Uterus (tissue), 4 donors: Measurements from ENCODE around the gene LCMT1. TPM values are rescaled to one million over a fixed set of nuclear protein-coding genes. Genes with fewer than 3 reads are reported as not detected.

Experiments used
- DNase-seq, 2 donors: peaks; one replicate each; pipeline ENCODE4 v3.0.0-alpha.2; 2019 to 2020
- H3K27ac ChIP-seq, 2 donors: fragments of 200-600 bp; sonication (generic); 1 replicate in 1 of 2; 2 replicates in 1 of 2; pipeline ENCODE4 v1.5.1; 2016 to 2018
- H3K27me3 ChIP-seq, 2 donors: fragments of 200-600 bp; sonication (generic); one replicate each; pipeline ENCODE4 v1.5.1; 2018 to 2019; ENCODE audit warnings: control low read depth in 1 of 2
- H3K36me3 ChIP-seq, 2 donors: fragments of 200-600 bp; sonication (generic); one replicate each; pipeline ENCODE4 v1.5.1; 2019; ENCODE audit warnings: control low read depth in 1 of 2
- H3K4me1 ChIP-seq, 2 donors: fragments of 200-600 bp; sonication (generic); one replicate each; pipeline ENCODE4 v1.5.1; 2018 to 2019; ENCODE audit warnings: control low read depth in 1 of 2
- H3K4me3 ChIP-seq, 2 donors: fragments of 200-600 bp; sonication (generic); 1 replicate in 1 of 2; 2 replicates in 1 of 2; pipeline ENCODE4 v1.5.1; 2018 to 2019; ENCODE audit warnings: mild to moderate bottlenecking in 1 of 2
- H3K9me3 ChIP-seq, 2 donors: fragments of 200-600 bp; sonication (generic); one replicate each; pipeline ENCODE4 v1.5.1; 2019; ENCODE audit warnings: control low read depth in 1 of 2
- CTCF ChIP-seq, 4 experiments: fragments of 200-600 bp in 2 of 4; fragments of 450-650 bp in 2 of 4; sonication (generic) in 2 of 4; IDR thresholded peaks; one replicate each; pipeline ENCODE4 v1.5.1; 2016 to 2019; ENCODE audit warnings: antibody characterized with exemption in 4 of 4, mild to moderate bottlenecking in 2 of 4, moderate library complexity in 1 of 4
- POLR2A ChIP-seq, 2 donors: fragments of 450-650 bp; IDR thresholded peaks; one replicate each; pipeline ENCODE4 v1.6.1; 2016; ENCODE audit warnings: antibody characterized with exemption in 2 of 2, mild to moderate bottlenecking in 1 of 2, moderate library complexity in 1 of 2
- intact Hi-C: fragments of 100-400 bp; cut with DNase I; formaldehyde crosslinking; loops from one replicate; pipeline ENCODE4 v1.15.1; 2023; ENCODE audit warnings: low total_unique reads
- total RNA-seq, 4 donors: library from RNA; depleted of rRNA in 3 of 4; stranded (reverse); fragments of >200 nt in 3 of 4; gene quantifications; one replicate each; pipeline versions ENCODE4 v1.1.0 to v1.2.4, GENCODE V29; 2014 to 2023
- donor health status: DM: yes; HTN: yes; CAD: no.

LCMT1 gene
- total RNA-seq, 4 donors from 2014 or later, result 33.7 to 39.8 (median 38.3) TPM

- no peaks in the 10 kb centered on the region for H3K36me3 ChIP-seq
- no peak overlapping the region for H3K4me3 ChIP-seq
- no peaks in the 10 kb centered on the region for H3K27me3 ChIP-seq
- no peak for DNase-seq
- no peaks in the 10 kb centered on the region for H3K9me3 ChIP-seq
- TF ChIP-seq POLR2A (IDR thresholded peaks at IDR 0.05) (no peak), CTCF (IDR thresholded peaks at IDR 0.05) (no peak)
- peak overlapping the region in 1 of 2 donors; percentile 36 for H3K27ac ChIP-seq
- no peaks in the 10 kb centered on the region for H3K4me1 ChIP-seq
- intact Hi-C loops, result no loop called here
These were observed 80.6 kb downstream of the LCMT1 start for GRCh38 chr16:25192096-25192495.

- TF ChIP-seq POLR2A (IDR thresholded peaks at IDR 0.05), result no peak
- no peak for TF ChIP-seq CTCF (IDR thresholded peaks at IDR 0.05)
- Histone ChIP-seq H3K36me3 (no peaks in the 10 kb centered on the region), H3K27ac (peak overlapping the region; percentile 65 to 77), H3K4me1 (no peaks in the 10 kb centered on the region), H3K27me3 (no peaks in the 10 kb centered on the region), H3K9me3 (no peaks in the 10 kb centered on the region), H3K4me3 (no peak overlapping the region)
- intact Hi-C loops, result no loop called here
- no peak for DNase-seq
These were observed 82.8 kb downstream of the LCMT1 start for GRCh38 chr16:25194273-25194878.

- no peak for DNase-seq
- no peaks in the 10 kb centered on the region for H3K36me3 ChIP-seq
- H3K9me3 ChIP-seq, result no peaks in the 10 kb centered on the region
- H3K27ac ChIP-seq, result no peak overlapping the region
- H3K4me1 ChIP-seq, result no peaks in the 10 kb centered on the region
- no peak overlapping the region for H3K4me3 ChIP-seq
- TF ChIP-seq POLR2A (IDR thresholded peaks at IDR 0.05), result no peak
- no peak for TF ChIP-seq CTCF (IDR thresholded peaks at IDR 0.05)
- H3K27me3 ChIP-seq, result no peaks in the 10 kb centered on the region
- intact Hi-C loops, result no loop called here
These were observed 86.5 kb downstream of the LCMT1 start for GRCh38 chr16:25198021-25198420.

- intact Hi-C loops, result no loop called here
- Histone ChIP-seq H3K36me3 (no peaks in the 10 kb centered on the region), H3K27ac (no peak overlapping the region), H3K9me3 (no peaks in the 10 kb centered on the region), H3K4me3 (no peak overlapping the region), H3K4me1 (no peaks in the 10 kb centered on the region), H3K27me3 (no peaks in the 10 kb centered on the region)
- TF ChIP-seq CTCF (IDR thresholded peaks at IDR 0.05) (no peak), POLR2A (IDR thresholded peaks at IDR 0.05) (no peak)
- DNase-seq, result no peak
These were observed 87.9 kb downstream of the LCMT1 start for GRCh38 chr16:25199457-25199856.

- Histone ChIP-seq H3K27ac (no peak overlapping the region), H3K4me1 (no peaks in the 10 kb centered on the region), H3K27me3 (no peaks in the 10 kb centered on the region), H3K4me3 (no peak overlapping the region), H3K36me3 (no peaks in the 10 kb centered on the region), H3K9me3 (no peaks in the 10 kb centered on the region)
- intact Hi-C loops, result no loop called here
- no peak for DNase-seq
- TF ChIP-seq POLR2A (IDR thresholded peaks at IDR 0.05) (no peak), CTCF (IDR thresholded peaks at IDR 0.05) (no peak)
These were observed 99.2 kb downstream of the LCMT1 start for GRCh38 chr16:25210758-25211157.
